HepG2 (cell line): ENCODE data around the gene GHRL. TPM values are rescaled to one million over a fixed set of nuclear protein-coding genes. Genes with fewer than 3 reads are reported as not detected.

ENCODE experiments used
- ATAC-seq: fragments of 200-7000 bp; cut with Tn5 transposase; 3 replicates; pipeline ENCODE4 v1.9.1; 2020; ENCODE audit warnings: mild to moderate bottlenecking, moderate library complexity
- BruUV-seq: library from RNA; stranded (reverse); fragments of 400-500 nt; replicated peaks from 2 replicates; lab custom pipeline; 2021; lab: Mats Ljungman, UMichigan
- CTCF ChIA-PET: fragments of 300-600 bp; formaldehyde crosslinking; extraction: SDS; loops from one replicate; lab custom pipeline; 2021; ENCODE audit warnings: low total read pairs, inconsistent platforms, low intra/inter-chr PET ratio; lab: Yijun Ruan, JAX
- POLR2A ChIA-PET: fragments of 350-600 bp; sonication (Branson Sonifier 250); formaldehyde crosslinking; loops from one replicate; lab custom pipeline; 2020; ENCODE audit warnings: antibody characterized with exemption, inconsistent platforms; lab: Yijun Ruan, JAX
- DNase-seq: peaks from one replicate; pipeline ENCODE4 v3.0.0-alpha.2; 2015; ENCODE audit warnings: low spot score
- FAIRE-seq: peaks from 3 replicates; lab custom pipeline; 2011; peaks lifted over from hg19 to GRCh38; lab: Jason Lieb, UNC
- H2AFZ ChIP-seq: one replicate; pipeline ENCODE4 v1.6.1; 2011; ENCODE audit warnings: low read length, inconsistent platforms
- H3K27ac ChIP-seq: fragments of 300-600 bp; 3 replicates; pipeline ENCODE4 v1.8.0; 2011; ENCODE audit warnings: mixed run types, mild to moderate bottlenecking, mixed read lengths, low read length, inconsistent platforms; ENCODE audit not compliant: insufficient read depth; ENCODE audit errors: extremely low read length
- H3K27me3 ChIP-seq, 2 experiments: fragments of 200-600 bp in 1 of 2; 2 replicates in 1 of 2; 3 replicates in 1 of 2; pipeline versions ENCODE4 v1.6.0 to v1.8.0; 2011; ENCODE audit warnings: low read length in 2 of 2, mild to moderate bottlenecking in 2 of 2, moderate library complexity in 2 of 2, inconsistent platforms in 1 of 2; ENCODE audit not compliant: insufficient read depth in 2 of 2, control insufficient read depth in 1 of 2
- H3K36me3 ChIP-seq, 2 experiments: fragments of 200-600 bp in 1 of 2; replicated peaks in 1 of 2; 2 replicates in 1 of 2; 3 replicates in 1 of 2; pipeline versions ENCODE4 v1.5.1 to v1.8.0; 2011; ENCODE audit warnings: low read length in 2 of 2, inconsistent platforms in 1 of 2; ENCODE audit not compliant: insufficient read depth in 2 of 2, control insufficient read depth in 1 of 2
- H3K4me1 ChIP-seq: 2 replicates; pipeline ENCODE4 v1.5.1; 2012; ENCODE audit warnings: low read length, inconsistent platforms; ENCODE audit not compliant: insufficient read depth
- H3K4me2 ChIP-seq: 2 replicates; pipeline ENCODE4 v1.6.0; 2011; ENCODE audit warnings: low read depth, low read length, inconsistent platforms
- H3K4me3 ChIP-seq, 3 experiments: fragments of 200-600 bp in 1 of 3; sonication (generic), shearing (Covaris generic) in 1 of 3; replicated peaks in 1 of 3; 2 replicates each; pipeline ENCODE4 v1.5.1; 2011 to 2016; ENCODE audit warnings: low read length in 3 of 3, inconsistent platforms in 2 of 3, low read depth in 2 of 3, mild to moderate bottlenecking in 2 of 3, control low read depth in 1 of 3, mixed read lengths in 1 of 3; ENCODE audit not compliant: insufficient read depth in 1 of 3
- H3K79me2 ChIP-seq: one replicate; pipeline ENCODE4 v1.6.1; 2011; ENCODE audit warnings: low read length, inconsistent platforms; ENCODE audit not compliant: insufficient read depth
- H3K9ac ChIP-seq: 2 replicates; pipeline ENCODE4 v1.6.0; 2011; ENCODE audit warnings: mild to moderate bottlenecking, low read depth, low read length, inconsistent platforms; ENCODE audit not compliant: insufficient read depth
- H3K9me3 ChIP-seq: 2 replicates; pipeline ENCODE4 v1.5.1; 2012; ENCODE audit warnings: mild to moderate bottlenecking, low read length
- H4K20me1 ChIP-seq: 2 replicates; pipeline ENCODE4 v1.6.0; 2011; ENCODE audit warnings: inconsistent platforms, mild to moderate bottlenecking, low read length, moderate library complexity; ENCODE audit not compliant: insufficient read depth
- AGO2 ChIP-seq: fragments of 200-400 bp; formaldehyde crosslinking; optimal IDR thresholded peaks from 2 replicates; pipeline ENCODE3; 2017; ENCODE audit warnings: mild to moderate bottlenecking, low read depth, low read length, moderate library complexity
- NR1H2 ChIP-seq: sonication (generic); formaldehyde crosslinking; IDR thresholded peaks from 2 replicates; pipeline ENCODE4 v1.8.1; 2022; ENCODE audit warnings: low read depth, missing genetic modification reagents, borderline replicate concordance
- NR2F6 ChIP-seq, 2 experiments: IDR thresholded peaks; 2 replicates each; pipeline ENCODE4 v1.6.1; 2016; ENCODE audit warnings: antibody characterized with exemption in 1 of 2, mild to moderate bottlenecking in 1 of 2
- ZSCAN31 ChIP-seq: sonication (generic); formaldehyde crosslinking; IDR thresholded peaks from 2 replicates; pipeline ENCODE4 v1.5.0; 2020; ENCODE audit warnings: low read depth, mild to moderate bottlenecking, missing genetic modification reagents
- WGBS: methylation state at CpG from one replicate; pipeline ENCODE4 v1.1.6; 2017; ENCODE audit warnings: low lambda C conversion rate; 5-methylcytosine and 5-hydroxymethylcytosine counted together
- in situ Hi-C: cut with HindIII; loops from 2 replicates; pipeline ENCODE4 v1.10.0; 2017; ENCODE audit warnings: low pct_unique_long_range_greater_than_20kb; ENCODE audit not compliant: extremely low pct_ligation_motif_present
- intact Hi-C: fragments of 100-400 bp; cut with micrococcal nuclease; formaldehyde crosslinking; loops from one replicate; pipeline ENCODE4 v1.10.0; 2022; ENCODE audit not compliant: unreplicated experiment
- polyA plus RNA-seq, 8 experiments: library from polyadenylated mRNA; depleted of rRNA in 3 of 8; stranded (reverse) in 7 of 8; unstranded in 1 of 8; fragments of >200 nt; fragmentation: Illumina TruSeq in 4 of 8; extraction: Trizol in 4 of 8; gene quantifications; 2 replicates each; pipeline versions ENCODE4 v1.2.1 to v1.2.3, GENCODE V29; 2011 to 2016; ENCODE audit warnings: low read depth in 4 of 8, missing spikeins in 1 of 8, mixed read lengths in 1 of 8; ENCODE audit not compliant: insufficient read depth in 1 of 8
- total RNA-seq, 5 experiments: library from RNA; depleted of rRNA; stranded (reverse); fragments of >200 nt; fragmentation: Illumina TruSeq; extraction: Trizol; gene quantifications; 2 replicates each; pipeline ENCODE4 v1.2.3, GENCODE V29; 2016; ENCODE audit warnings: low read depth in 1 of 5

The GHRL gene
- total and polyA plus RNA-seq, 2 of the 13 experiments (the other 11 are each of a cell fraction or from before 2014, with no cell fraction given) = 0.09 TPM; not detected in 1

DNA sequence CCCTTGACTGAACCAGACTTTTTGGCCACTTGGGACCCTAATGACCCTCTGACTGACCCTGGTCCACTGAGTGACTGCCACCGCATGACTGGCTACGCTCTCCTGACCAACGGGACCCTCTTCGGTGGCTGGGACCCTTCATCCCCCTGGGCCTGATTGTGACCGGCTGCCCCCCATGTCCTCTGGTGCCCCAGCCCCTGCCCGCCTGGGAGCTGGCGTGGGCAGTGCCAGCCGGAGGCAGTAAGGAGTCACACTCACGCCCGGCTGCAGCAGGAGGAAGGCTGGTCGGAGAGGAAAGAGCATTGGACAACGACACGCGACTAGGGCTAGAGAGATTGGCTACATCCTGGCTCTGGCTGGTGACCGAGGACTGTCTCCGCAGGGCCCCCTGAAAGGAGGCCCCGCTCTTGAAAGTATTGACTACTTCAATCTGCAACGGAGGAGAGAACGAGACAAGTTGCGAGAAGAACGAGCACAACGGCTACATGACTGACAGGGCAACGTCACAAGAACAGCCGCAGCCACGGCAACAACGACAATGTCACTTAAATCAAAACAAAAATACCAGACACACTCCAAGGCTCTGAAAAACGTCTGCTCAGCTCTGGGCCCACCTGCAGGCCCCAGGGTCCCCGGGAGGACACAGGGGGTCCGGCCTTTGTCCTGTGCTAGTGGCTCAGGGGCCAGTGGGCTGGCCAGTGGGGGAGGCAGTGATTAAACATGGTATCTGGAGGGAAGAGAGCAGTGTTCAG lies 43.3 kb upstream of the GHRL start:
- Histone ChIP-seq H3K9ac (no peak overlapping the region), H4K20me1 (no peaks in the 10 kb centered on the region), H3K27ac (no peak overlapping the region), H3K9me3 (no peaks in the 10 kb centered on the region), H3K4me3 (no peak overlapping the region), H3K36me3 (no peaks in the 10 kb centered on the region), H3K79me2 (no peaks in the 10 kb centered on the region), H3K4me2 (no peak overlapping the region), H3K4me1 (peaks cover 54% of the 10 kb centered on the region), H3K27me3 (peaks cover 2 to 4% of the 10 kb centered on the region in 2 experiments; a peak in 3 of 5 replicates), H2AFZ (no peak overlapping the region)
- BruUV-seq = no TSS peak
- DNase-seq (no peak), FAIRE-seq (no peak), ATAC-seq (no peak)
- in situ Hi-C loops = no loop called here
- WGBS = 89% methylated on average over 21 of the region's 29 CpGs
- CTCF ChIA-PET = no interaction called here
- TF ChIP-seq AGO2 = no peak
- intact Hi-C loops = no loop called here
- POLR2A ChIA-PET = no interaction called here

DNA sequence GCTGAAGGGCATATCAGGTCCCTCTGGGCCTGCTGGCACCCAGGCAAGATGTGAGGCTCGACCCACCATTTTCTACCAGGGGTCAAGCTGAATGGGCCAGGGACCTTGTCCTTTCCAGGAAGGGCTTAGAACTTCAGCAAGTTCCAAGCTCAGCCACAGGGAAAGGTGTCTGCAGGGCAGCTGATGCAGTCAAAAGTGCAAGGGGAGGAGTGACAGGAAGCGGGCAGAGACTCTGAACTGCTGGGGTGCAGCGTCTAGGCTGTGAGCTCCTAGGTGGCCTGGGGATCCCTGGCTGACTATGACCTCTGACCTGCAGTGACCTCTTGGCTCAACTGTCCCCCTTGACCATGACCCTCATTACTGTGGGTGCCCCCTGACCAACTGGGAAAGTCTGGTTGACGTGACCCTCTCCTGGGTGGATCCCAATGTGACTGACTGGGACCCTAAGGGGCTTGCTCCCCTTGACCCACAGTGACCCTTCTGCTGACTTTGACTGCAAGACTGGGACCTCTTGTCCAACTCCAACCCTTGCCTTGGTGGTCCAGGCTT lies 42.5 kb upstream of the GHRL start:
- H3K9me3 ChIP-seq = no peaks in the 10 kb centered on the region
- BruUV-seq = no TSS peak
- in situ Hi-C loops (no loop called here), intact Hi-C loops (no loop called here)
- no peak for TF ChIP-seq ZSCAN31 (CRISPR knock-in tag)
- peak; percentile 23; the same call in 1 of the 2 replicates for TF ChIP-seq NR2F6 (IDR thresholded peaks at IDR 0.05)
- peak; percentile 36; the same call in 1 of the 2 replicates for TF ChIP-seq NR2F6 (CRISPR knock-in tag; IDR thresholded peaks at IDR 0.05)
- peak; percentile 22; the same call in 1 of the 2 replicates for TF ChIP-seq NR1H2 (CRISPR knock-in tag)
- H3K27ac ChIP-seq = no peak overlapping the region
- no peak overlapping the region for H3K9ac ChIP-seq
- no peak for DNase-seq
- H3K4me2 ChIP-seq = no peak overlapping the region; the same call in 1 of the 2 replicates
- H3K36me3 ChIP-seq = no peaks in the 10 kb centered on the region
- H2AFZ ChIP-seq = no peak overlapping the region
- no peaks in the 10 kb centered on the region for H3K79me2 ChIP-seq
- no peak overlapping the region for H3K4me3 ChIP-seq
- H3K4me1 ChIP-seq = peaks cover 54% of the 10 kb centered on the region
- ChIA-PET POLR2A (no interaction called here), CTCF (no interaction called here)
- no peak for FAIRE-seq
- no peak for ATAC-seq
- H4K20me1 ChIP-seq = no peaks in the 10 kb centered on the region
- WGBS = 57% methylated on average over 2 of the region's 4 CpGs
- H3K27me3 ChIP-seq = peaks cover 0 to 4% of the 10 kb centered on the region in 2 experiments; a peak in 3 of 5 replicates
